PC-3 (cell line): ENCODE data around the gene CCT4. TPM values are rescaled to one million over a fixed set of nuclear protein-coding genes. Genes with fewer than 3 reads are reported as not detected.

Experiments
- ATAC-seq: fragments of 200-7000 bp; cut with Tn5 transposase; 2 replicates; pipeline ENCODE4 v1.9.1; 2020; ENCODE audit warnings: mild to moderate bottlenecking, moderate library complexity
- Bru-seq: library from RNA; stranded (reverse); fragments of 400-500 nt; gene quantifications from one replicate; lab custom pipeline; 2021; lab: Mats Ljungman, UMichigan
- BruChase-seq, 2 experiments: library from RNA; stranded (reverse); fragments of 400-500 nt; gene quantifications; one replicate each; lab custom pipeline; 2021; lab: Mats Ljungman, UMichigan
- BruUV-seq: library from RNA; stranded (reverse); fragments of 400-500 nt; replicated peaks from 2 replicates; lab custom pipeline; 2021; lab: Mats Ljungman, UMichigan
- CTCF ChIA-PET: fragments of 300-600 bp; sonication (Branson Sonifier 250); formaldehyde crosslinking; loops from one replicate; lab custom pipeline; 2022; ENCODE audit warnings: antibody characterized with exemption; lab: Charles Lee
- POLR2A ChIA-PET: fragments of 300-600 bp; sonication (Branson Sonifier 250); formaldehyde crosslinking; loops from one replicate; lab custom pipeline; 2022; ENCODE audit warnings: antibody characterized with exemption; ENCODE audit not compliant: unreplicated experiment; lab: Charles Lee
- DNase-seq: peaks from one replicate; pipeline ENCODE4 v3.0.0-alpha.2; 2015
- H2AFZ ChIP-seq: fragments of 300-600 bp; sonication (generic); 2 replicates; pipeline ENCODE4 v1.6.0; 2016; ENCODE audit warnings: antibody characterized with exemption, low read length
- H3F3A ChIP-seq: fragments of 300-600 bp; sonication (generic); one replicate; pipeline ENCODE4 v1.6.0; 2017; ENCODE audit warnings: antibody characterized with exemption, low read length, control low read depth, mild to moderate bottlenecking; ENCODE audit not compliant: unreplicated experiment
- H3K27ac ChIP-seq: fragments of 300-600 bp; sonication (generic); 2 replicates; pipeline ENCODE4 v1.5.1; 2016; ENCODE audit warnings: mild to moderate bottlenecking, low read length
- H3K27me3 ChIP-seq: fragments of 300-600 bp; sonication (generic); 2 replicates; pipeline ENCODE4 v1.6.1; 2016; ENCODE audit warnings: low read length, mixed read lengths
- H3K36me3 ChIP-seq: fragments of 300-600 bp; sonication (generic); 2 replicates; pipeline ENCODE4 v1.6.1; 2016; ENCODE audit warnings: low read depth, mixed run types, low read length, mixed read lengths
- H3K4me1 ChIP-seq: fragments of 300-600 bp; sonication (generic); 2 replicates; pipeline ENCODE4 v1.5.1; 2016; ENCODE audit warnings: low read length; ENCODE audit not compliant: insufficient read depth
- H3K4me2 ChIP-seq: fragments of 300-600 bp; sonication (generic); 2 replicates; pipeline ENCODE4 v1.6.0; 2016; ENCODE audit warnings: low read length
- H3K4me3 ChIP-seq: fragments of 300-600 bp; sonication (generic); 2 replicates; pipeline ENCODE4 v1.5.1; 2016; ENCODE audit warnings: mild to moderate bottlenecking, low read length, mixed read lengths
- H3K79me2 ChIP-seq: fragments of 300-600 bp; sonication (generic); 2 replicates; pipeline ENCODE4 v1.6.1; 2017; ENCODE audit warnings: low read length, mixed read lengths
- H3K9ac ChIP-seq: fragments of 300-600 bp; sonication (generic); 2 replicates; pipeline ENCODE4 v1.6.0; 2016; ENCODE audit warnings: mild to moderate bottlenecking, low read length
- H3K9me2 ChIP-seq: fragments of 300-600 bp; sonication (generic); replicated peaks from 2 replicates; pipeline ENCODE4 v1.6.1; 2016; ENCODE audit warnings: mixed run types, low read length, mixed read lengths
- H3K9me3 ChIP-seq: fragments of 300-600 bp; sonication (generic); 2 replicates; pipeline ENCODE4 v1.6.1; 2016; ENCODE audit warnings: low read length, mixed read lengths
- H4K20me1 ChIP-seq: fragments of 300-600 bp; sonication (generic); 2 replicates; pipeline ENCODE4 v1.6.1; 2016; ENCODE audit warnings: low read length, mixed read lengths
- CTCF ChIP-seq: fragments of 300-600 bp; sonication (generic); conservative IDR thresholded peaks from 2 replicates; pipeline ENCODE4 v1.5.1; 2017; ENCODE audit warnings: antibody characterized with exemption, low read depth, mild to moderate bottlenecking, low read length
- EZH2 ChIP-seq: fragments of 300-600 bp; sonication (generic); IDR thresholded peaks from one replicate; pipeline ENCODE4 v1.6.1; 2017; ENCODE audit warnings: antibody characterized with exemption, mild to moderate bottlenecking, low read length; ENCODE audit not compliant: unreplicated experiment
- EZH2phosphoT487 ChIP-seq: fragments of 300-600 bp; sonication (generic); IDR thresholded peaks from 2 replicates; pipeline ENCODE4 v1.6.1; 2018; ENCODE audit warnings: mild to moderate bottlenecking, antibody characterized with exemption, low read length, borderline replicate concordance
- intact Hi-C: fragments of 100-400 bp; cut with micrococcal nuclease; formaldehyde crosslinking; loops from 2 replicates; pipeline ENCODE4 v1.9.0; 2023
- long read RNA-seq: library from polyadenylated mRNA; unstranded; transcript quantifications from one replicate; pipeline ENCODE4 v2.0.0, GENCODE V29; 2021; ENCODE audit not compliant: unreplicated experiment
- total RNA-seq: library from RNA; depleted of rRNA; stranded (reverse); fragments of >200 nt; gene quantifications from 2 replicates; pipeline ENCODE4 v1.2.3, GENCODE V29; 2014; rRNA removed

CCT4 gene
- total RNA-seq (185 and 195 TPM in 2 replicates), Bru-seq, nascent RNA (percentile 93 among the genes with signal in this experiment), BruChase-seq, experiment 1, labeled RNA remaining after a 6-hour chase (percentile 96 among the genes with signal in this experiment), BruChase-seq, experiment 2, labeled RNA remaining after a 2-hour chase (percentile 94 among the genes with signal in this experiment)
- long read RNA-seq, transcript CCT4-201 (14 exons, 2,520 nt) = major isoform, 226 of 259 reads
- long read RNA-seq, partial matches to known transcripts = 15 of 259 reads
- long read RNA-seq, other reads (novel, unspliced or antisense) = 18 of 259 reads

GRCh38 chr2:61888267-61889055 is at the start of gene CCT4:
Gene CCT4, minus strand, starts transcription at chr2:61888656. Its CDS starts 149 bp downstream, at chr2:61888507.
- ATAC-seq (peak; percentile 79), DNase-seq (peak; percentile 81)
- H3K27ac ChIP-seq = peak within 1 kb of the TSS; percentile 73
- H3K9me3 ChIP-seq = no peaks in the 10 kb centered on the region
- peak within 1 kb of the TSS; percentile 86 for H2AFZ ChIP-seq
- peaks cover 18% of the 10 kb centered on the region for H3K36me3 ChIP-seq
- H3K9me2 ChIP-seq = no peaks in the 10 kb centered on the region
- peak within 1 kb of the TSS; percentile 99 for H3K4me3 ChIP-seq
- POLR2A ChIA-PET = interaction anchor here (0.7 kb wide), 1 partner anchor 123 kb away, joined by 22 read pairs; no protein-coding TSS in a partner anchor
- no peaks in the 10 kb centered on the region for H3K27me3 ChIP-seq
- BruUV-seq = TSS peak; percentile 72
- H4K20me1 ChIP-seq = peaks cover 35% of the 10 kb centered on the region
- peaks cover 21% of the 10 kb centered on the region for H3K4me1 ChIP-seq
- TF ChIP-seq EZH2phosphoT487 (no peak), CTCF (no peak), EZH2 (no peak)
- H3K79me2 ChIP-seq = peaks cover 56% of the 10 kb centered on the region
- no peaks in the 10 kb centered on the region for H3F3A ChIP-seq
- peak within 1 kb of the TSS; percentile 89 for H3K4me2 ChIP-seq
- intact Hi-C loops = loop anchor here (10.0 kb wide), 1 partner anchor 354 kb away; the partner anchor contains the start of gene XPO1
- CTCF ChIA-PET = interaction anchor here (0.6 kb wide), 1 partner anchor 559 kb away, joined by 3 read pairs; no protein-coding TSS in a partner anchor
- peak within 1 kb of the TSS; percentile 99 for H3K9ac ChIP-seq

- Histone ChIP-seq H3K79me2 (no peaks in the 10 kb centered on the region), H3K4me3 (no peak overlapping the region), H3K4me1 (no peaks in the 10 kb centered on the region), H2AFZ (no peak overlapping the region), H3K9ac (no peak overlapping the region), H3K27me3 (no peaks in the 10 kb centered on the region), H3K9me2 (no peaks in the 10 kb centered on the region), H3K9me3 (no peaks in the 10 kb centered on the region), H4K20me1 (no peaks in the 10 kb centered on the region), H3F3A (no peaks in the 10 kb centered on the region), H3K27ac (no peak overlapping the region), H3K4me2 (no peak overlapping the region), H3K36me3 (no peaks in the 10 kb centered on the region)
- CTCF ChIA-PET = interaction anchor here (0.6 kb wide), 1 partner anchor 537 kb away, joined by 4 read pairs; no protein-coding TSS in a partner anchor
- BruUV-seq = no TSS peak
- POLR2A ChIA-PET = no interaction called here
- ATAC-seq (no peak), DNase-seq (no peak)
- TF ChIP-seq CTCF (no peak), EZH2 (no peak), EZH2phosphoT487 (no peak)
- intact Hi-C loops = no loop called here
These were observed 49.4 kb upstream of the CCT4 start for GRCh38 chr2:61937886-61938285.
